Right forelimb (tissue), 1 donor: ENCODE results near the gene C3orf49.

Source experiments
- DNase-seq: peaks from one replicate; pipeline ENCODE4 v3.0.0-alpha.2; 2018

C3orf49 gene, protein sequence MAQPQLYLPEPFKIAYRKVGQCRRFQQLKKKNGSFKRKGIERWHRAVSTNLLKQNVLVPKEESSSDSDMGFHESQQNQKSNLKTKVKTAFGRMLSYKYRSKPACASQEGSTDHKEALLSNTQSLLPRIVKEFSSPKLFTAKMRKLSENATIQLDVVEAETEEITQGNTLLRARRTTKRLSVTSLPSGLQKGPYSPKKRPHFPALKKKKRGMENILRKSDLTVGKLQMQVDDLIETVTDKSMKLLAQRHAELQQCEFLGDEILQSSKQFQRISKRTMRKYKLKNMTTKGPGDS

DNA sequence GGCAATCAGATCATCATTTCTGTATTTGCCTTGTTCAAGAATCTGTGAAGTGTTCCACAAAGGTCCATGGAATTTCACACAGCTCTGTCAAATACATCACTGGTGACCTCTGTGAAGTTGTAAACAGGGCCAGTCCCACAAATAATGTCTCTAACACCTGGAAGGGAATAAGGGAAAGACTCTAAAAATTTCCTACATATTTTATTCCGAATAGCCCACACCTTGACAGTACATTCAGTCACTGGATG, at the start of gene C3orf49:
Gene C3orf49, plus strand, starts transcription at position 149 of the 248 bp plus-strand sequence. CDS start 173 bp downstream, outside the sequence.
- no peak for DNase-seq

GRCh38 chr3:63774781-63775180, 44.3 kb upstream of the C3orf49 start:
- DNase-seq: no peak

- no peak for DNase-seq
Observed at GRCh38 chr3:63779227-63779626, 39.9 kb upstream of the C3orf49 start.

DNA sequence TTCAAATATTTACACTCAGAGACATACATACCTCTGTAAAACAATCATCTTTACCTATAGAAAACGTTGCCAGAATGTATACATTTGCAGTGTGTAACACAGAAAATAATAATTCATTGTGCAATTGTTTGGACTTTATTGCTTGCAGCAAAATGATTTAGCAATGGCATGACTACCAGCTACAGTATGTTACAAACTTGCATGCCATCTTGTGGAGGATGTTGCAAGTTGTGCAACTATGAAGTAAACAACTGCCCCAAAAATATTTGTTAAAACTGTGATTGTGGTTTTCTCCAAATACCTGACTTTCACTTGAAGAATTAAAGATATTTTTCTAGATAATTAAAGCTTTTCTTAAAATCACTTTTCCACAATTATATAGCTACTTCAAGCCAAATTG, 27.1 kb upstream of the C3orf49 start:
- no peak for DNase-seq

DNA sequence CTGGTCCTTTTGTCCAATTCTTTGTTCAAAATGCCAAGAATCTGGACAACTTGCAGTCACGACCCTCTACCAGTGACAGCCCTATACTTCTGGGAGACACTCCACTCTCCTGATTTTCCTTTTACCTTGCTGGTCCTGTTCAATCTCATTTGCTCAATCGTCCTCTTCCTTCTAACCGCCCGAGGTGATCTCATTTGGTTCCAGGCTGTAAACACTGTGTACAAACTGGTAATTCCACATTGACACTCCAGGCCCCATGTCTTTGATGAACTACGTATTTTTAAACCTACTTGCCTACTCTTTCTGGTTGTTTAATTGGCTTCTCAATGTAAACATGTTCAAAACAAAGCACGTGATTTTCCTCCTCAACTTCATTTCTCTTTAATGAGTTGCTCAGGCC, 23.7 kb upstream of the C3orf49 start:
- DNase-seq: no peak

- no peak for DNase-seq
Observed at GRCh38 chr3:63798544-63798943, 20.6 kb upstream of the C3orf49 start.

DNA sequence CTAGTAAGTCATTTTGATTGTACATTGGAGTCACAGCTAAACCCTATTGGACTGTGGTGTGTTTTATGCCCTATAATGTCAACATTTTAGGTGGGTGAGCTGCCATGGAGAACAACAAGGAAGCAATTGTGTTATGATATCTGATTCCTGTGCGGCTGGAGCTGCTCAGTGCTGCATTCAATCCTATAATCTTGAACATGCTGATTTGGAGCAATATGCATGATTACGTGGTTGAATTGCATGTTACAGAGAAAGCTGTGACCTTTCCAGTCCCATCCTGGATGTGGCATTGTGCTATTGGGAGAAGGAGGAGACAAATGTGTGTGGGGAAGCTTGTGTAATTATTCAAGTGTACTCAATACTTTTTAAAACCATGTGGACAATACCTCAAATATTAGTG, 20.1 kb upstream of the C3orf49 start:
- DNase-seq: no peak

DNA sequence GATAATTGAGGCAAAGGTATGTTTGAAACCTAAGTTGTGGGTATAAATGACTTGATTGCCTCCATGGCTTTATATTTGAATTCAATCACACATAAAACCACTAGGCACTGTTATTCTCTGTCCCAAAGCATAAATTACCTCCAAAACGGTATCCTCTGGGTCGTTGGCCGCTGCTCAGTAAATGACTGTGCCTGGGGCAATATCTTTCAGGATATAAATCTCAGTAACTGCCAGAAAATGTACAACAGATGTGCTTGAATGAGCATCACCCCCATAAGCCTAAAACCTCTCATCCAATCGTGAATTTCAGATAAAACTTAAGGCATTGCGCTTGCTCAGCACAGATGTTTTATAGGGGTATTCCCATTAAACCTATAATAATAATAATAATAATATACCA, 19.0 kb upstream of the C3orf49 start:
- no peak for DNase-seq

DNA sequence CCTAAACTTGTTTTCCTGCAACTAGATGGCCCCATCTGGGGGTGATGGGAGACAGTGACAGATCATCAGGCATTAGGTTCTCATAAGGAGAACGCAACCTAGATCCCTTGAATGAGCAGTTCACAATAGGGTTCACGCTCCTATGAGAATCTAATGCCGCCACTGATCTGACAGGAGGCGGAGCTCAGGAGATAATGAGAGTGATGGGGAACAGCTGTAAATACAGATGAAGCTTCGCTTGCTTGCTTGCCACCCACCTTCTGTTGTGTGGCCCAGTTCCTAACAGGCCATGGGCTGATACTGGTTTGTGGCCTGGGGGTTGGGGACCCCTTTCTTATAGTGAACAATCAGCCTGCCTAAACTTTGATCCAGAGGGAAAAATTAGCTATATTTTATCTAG, 15.2 kb upstream of the C3orf49 start:
- DNase-seq: no peak

DNA sequence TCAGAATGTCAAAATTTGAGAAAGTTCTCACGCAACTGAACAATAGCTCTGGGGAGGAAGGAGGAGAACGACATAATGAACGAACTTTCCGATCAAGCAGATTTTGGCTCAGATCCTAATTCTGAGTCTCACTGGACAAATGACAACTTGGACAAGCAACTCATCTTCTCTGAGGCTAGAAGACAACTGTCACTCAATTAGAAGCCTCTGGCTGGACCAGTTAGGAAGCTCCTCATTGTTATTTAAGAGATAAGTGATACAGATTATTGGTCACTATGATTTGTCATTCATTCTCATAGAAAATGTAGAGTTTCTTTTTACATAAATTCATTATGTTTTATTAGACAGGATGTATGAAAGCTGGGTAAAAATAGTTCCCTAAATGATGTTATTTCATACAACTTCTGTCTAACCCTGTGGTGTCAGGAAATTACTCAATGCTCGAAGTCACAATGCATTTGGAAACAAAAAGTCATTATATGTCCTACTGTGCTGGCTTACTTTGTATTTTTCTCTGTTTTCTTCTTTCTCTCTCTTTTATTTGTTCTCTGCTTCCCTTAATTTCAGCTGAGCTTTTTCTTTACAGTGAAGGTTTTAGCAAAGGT, 11.0 kb upstream of the C3orf49 start:
- no peak for DNase-seq

DNA sequence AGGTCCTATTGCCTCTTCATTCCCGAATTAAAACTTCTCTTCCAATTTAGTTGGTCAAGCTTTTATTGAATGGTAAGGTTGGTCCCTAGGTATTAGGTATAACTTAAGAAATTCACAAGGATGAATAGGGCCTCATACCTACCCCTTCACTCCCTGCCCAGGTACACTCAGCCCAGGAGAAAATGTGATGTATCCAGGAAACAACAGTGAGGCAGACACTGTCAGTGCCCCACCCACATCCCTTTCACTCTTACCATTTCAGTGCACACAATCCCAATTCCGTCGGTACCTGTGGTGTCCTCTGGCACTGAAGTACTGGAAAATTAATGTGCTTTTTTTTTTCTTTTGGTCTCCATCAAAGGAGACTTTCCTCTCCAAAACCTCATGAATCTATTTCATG, 10.5 kb upstream of the C3orf49 start:
- no peak for DNase-seq

DNA sequence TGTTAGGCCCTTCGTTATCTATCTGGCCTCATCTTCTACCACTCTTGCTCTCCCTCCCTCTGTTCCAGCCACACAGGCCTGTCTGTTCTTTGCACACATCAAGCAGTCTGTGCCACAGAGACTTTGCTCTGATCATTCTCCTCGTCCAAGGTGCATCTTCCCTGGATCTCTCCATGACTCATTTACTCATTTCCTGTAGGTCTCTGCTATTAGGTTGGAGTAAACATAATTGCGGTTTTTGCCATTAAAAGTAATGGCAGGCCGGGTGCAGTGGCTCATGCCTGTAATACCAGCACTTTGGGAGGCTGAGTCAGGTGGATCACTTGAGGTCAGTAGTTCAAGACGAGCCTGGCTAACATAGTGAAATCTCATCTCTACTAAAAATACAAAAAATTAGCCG, 9.5 kb upstream of the C3orf49 start:
- DNase-seq: no peak

DNA sequence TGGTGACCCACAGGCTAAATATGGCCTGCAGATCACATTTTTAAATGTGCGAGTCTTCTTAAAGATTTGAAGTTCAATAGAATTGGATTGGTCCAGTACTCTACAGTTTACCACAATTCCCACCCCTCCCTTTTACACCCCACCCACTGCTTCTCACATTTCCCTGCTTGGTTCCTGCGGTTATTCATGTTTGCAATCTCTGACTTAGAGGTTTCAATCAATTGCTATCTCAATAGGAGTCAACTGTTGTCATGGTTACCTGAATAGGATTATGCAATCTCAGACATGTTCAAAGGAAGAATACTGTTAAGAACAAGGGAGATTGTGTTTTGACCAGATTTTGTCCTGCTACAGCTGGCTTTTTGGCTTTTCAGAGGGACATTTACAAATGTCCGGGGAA, 4.9 kb upstream of the C3orf49 start:
- DNase-seq: no peak

DNA sequence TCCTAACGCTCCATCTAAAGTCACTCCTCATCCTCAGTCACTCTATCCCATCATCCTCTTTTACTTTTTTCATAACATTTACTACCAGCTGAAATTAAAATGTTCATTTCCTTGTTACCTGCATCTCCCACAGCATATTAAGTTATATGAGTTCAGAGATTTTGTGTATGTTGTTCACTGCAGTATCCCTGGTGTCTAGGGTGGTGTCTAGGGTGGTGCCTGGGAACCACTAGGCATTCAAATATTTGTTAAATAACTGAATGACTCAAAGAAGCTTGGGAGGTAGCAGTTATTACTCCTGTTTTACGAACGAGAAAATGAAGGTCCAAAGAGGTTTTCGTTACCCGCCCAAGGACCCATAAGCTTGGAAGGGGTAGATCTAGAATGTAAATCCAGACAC, 1.9 kb upstream of the C3orf49 start:
- no peak for DNase-seq

- DNase-seq: peak; percentile 66
Observed at GRCh38 chr3:63818282-63819150, 583 bp upstream of the C3orf49 start.

DNA sequence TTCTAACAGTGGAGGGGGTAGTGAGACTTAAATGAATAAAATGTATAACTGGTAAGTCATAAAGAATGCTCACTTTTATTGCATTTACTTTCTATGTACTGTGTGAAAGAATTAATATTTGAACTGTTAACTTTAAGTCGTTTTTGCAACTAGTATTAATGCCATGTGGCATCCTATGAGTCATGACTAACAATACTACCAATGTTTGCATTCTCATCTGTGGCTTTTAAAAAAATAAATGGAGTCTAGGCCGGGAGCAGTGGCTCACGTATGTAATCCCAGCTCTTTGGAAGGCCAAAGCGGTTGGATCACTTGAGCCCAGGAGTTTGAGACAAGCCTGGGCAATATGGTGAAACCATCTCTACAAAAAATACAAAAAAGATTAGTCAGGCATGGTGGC, 5.2 kb downstream of the C3orf49 start:
- DNase-seq: no peak

DNA sequence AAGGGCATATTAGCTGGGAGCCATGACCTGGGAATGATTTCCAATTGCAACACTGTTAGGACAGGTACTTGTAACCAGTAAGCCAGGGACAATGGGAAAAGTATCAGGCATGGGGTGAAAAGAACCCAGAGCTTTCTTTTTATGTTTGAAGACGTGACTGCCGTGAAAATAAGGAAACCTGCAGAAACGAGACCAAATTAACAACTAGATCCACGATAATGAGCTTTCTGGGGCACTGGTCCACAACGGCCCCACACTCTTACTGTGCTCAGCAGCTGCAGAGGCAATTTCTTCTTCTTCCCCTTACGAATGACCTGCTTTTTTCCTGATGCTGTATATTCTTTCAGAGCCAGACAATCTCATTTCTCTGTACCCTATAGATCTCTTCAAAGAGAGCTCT, 11.4 kb downstream of the C3orf49 start:
- no peak for DNase-seq

DNA sequence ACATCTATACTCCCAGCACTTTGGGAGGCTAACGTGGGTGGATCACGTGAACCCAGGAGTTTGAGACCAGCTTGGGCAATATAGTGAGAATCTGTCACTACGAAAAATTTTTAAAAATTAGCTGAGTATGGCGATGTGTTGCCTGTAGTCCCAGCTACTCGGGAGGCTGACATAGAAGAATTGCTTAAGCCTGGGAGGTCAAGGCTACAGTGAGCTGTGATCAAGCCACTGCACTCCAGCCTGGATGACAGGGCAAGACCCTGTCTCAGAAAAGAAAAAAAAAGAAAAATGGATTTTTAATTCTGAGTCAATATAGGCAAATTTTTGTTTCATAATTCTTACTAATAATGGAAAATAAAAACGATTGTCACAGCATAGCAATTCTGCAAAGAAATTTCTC, 13.3 kb downstream of the C3orf49 start:
- DNase-seq: no peak

DNA sequence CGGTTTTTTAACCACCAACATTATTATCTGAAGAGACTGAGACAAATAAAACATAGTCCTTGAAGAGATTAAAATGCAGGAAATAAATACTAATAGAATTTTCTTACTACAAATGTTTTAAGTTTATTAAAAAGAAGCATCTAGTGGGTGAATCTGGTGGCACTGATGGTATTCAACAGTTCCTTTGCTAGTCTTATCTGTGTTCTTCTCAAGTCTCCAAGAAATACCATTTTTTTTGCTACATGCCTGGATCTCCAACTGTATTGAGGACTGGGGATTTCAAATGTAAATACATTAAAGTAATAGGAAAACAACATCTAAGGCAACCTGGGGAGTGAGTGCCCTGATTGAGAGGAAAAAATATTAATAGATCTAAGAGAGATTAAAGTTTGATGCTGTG, 22.6 kb downstream of the C3orf49 start:
- DNase-seq: no peak

GRCh38 chr3:63842127-63842526, 23.0 kb downstream of the C3orf49 start:
- no peak for DNase-seq

DNA sequence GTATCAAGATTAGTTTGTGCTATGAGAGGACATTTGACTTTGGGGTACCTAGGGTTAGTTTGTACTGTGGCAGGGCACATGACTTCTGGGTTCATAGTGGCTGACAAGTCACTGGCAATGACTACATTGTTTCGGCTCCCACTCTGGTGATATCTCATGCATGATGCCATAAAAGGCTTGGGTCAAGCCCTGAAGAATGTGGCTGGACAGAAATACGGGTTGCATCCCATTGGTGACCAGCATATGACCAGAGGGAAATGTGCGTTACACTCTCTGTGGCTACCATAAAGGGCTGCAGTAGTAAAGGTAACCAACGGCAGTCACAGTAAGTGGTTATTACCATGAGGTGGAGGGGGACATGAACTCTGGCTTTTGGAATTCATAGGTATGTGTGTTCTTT, 26.1 kb downstream of the C3orf49 start:
- no peak for DNase-seq

- no peak for DNase-seq
Observed at GRCh38 chr3:63847718-63848450, 28.8 kb downstream of the C3orf49 start.

- no peak for DNase-seq
Observed at GRCh38 chr3:63849175-63849574, 30.1 kb downstream of the C3orf49 start.

- no peak for DNase-seq
Observed at GRCh38 chr3:63851287-63851686, 32.2 kb downstream of the C3orf49 start.
